ENCODE measurements around the gene FAM180B.

FAM180B gene

GRCh38 chr11:47583844-47584243, 2.6 kb upstream of the FAM180B start:
- TF ChIP-seq CTCF (IDR thresholded peaks at IDR 0.05; ENCODE audit: borderline replicate concordance, insufficient read depth, low read depth, low read length) = no peak
- no peak overlapping the region for H3K4me3 ChIP-seq (ENCODE audit: low read depth, low read length)

GRCh38 chr11:47587039-47587716, 700 bp downstream of the FAM180B start:
- no peak for TF ChIP-seq CTCF (IDR thresholded peaks at IDR 0.05; ENCODE audit: borderline replicate concordance, insufficient read depth, low read depth, low read length)

GRCh38 chr11:47587723-47588326, 1.3 kb downstream of the FAM180B start:
- H3K4me3 ChIP-seq (ENCODE audit: low read depth, low read length) = no peak overlapping the region
- no peak for TF ChIP-seq CTCF (IDR thresholded peaks at IDR 0.05; ENCODE audit: borderline replicate concordance, insufficient read depth, low read depth, low read length)

More at GRCh38 chr11:47587039-47587716, 700 bp downstream of the FAM180B start:
- H3K4me3 ChIP-seq (ENCODE audit: low read depth, low read length) = no peak overlapping the region

- H3K4me3 ChIP-seq (ENCODE audit: low read depth, low read length) = no peak overlapping the region
- no peak for TF ChIP-seq CTCF (IDR thresholded peaks at IDR 0.05; ENCODE audit: borderline replicate concordance, insufficient read depth, low read depth, low read length)
Observed at GRCh38 chr11:47589118-47589517, 2.6 kb downstream of the FAM180B start.

- no peak for TF ChIP-seq CTCF (IDR thresholded peaks at IDR 0.05; ENCODE audit: borderline replicate concordance, insufficient read depth, low read depth, low read length)
- H3K4me3 ChIP-seq (ENCODE audit: low read depth, low read length) = no peak overlapping the region
Observed at GRCh38 chr11:47589584-47589976, 3.1 kb downstream of the FAM180B start.

- no peak overlapping the region for H3K4me3 ChIP-seq (ENCODE audit: low read depth, low read length)
Observed at GRCh38 chr11:47589977-47590861, 3.7 kb downstream of the FAM180B start.

More at GRCh38 chr11:47589977-47590861, 3.7 kb downstream of the FAM180B start:
- TF ChIP-seq CTCF (IDR thresholded peaks at IDR 0.05; ENCODE audit: borderline replicate concordance, insufficient read depth, low read depth, low read length) = no peak

Data from GM12875 (cell line).